CD4-positive, CD25-positive, alpha-beta regulatory T cell (primary cell): ENCODE measurements around the gene CD109. TPM values are rescaled to one million over a fixed set of nuclear protein-coding genes. Genes with fewer than 3 reads are reported as not detected.
"Not testable (repeated sequence)": the region's sequence is repeated elsewhere in the genome, so short reads cannot be mapped to it uniquely, and the experiment has no call there.

ENCODE experiments used
- ATAC-seq, 2 donors: fragments of 150-1000 bp; cut with Tn5 transposase; one replicate each; pipeline ENCODE4 v1.10.0; 2021; ENCODE audit warnings: low read depth in 2 of 2, moderate number of reproducible peaks in 2 of 2, moderate library complexity in 1 of 2
- DNase-seq, 3 donors: peaks; one replicate each; pipeline versions ENCODE4 v3.0.0 to v3.0.0-alpha.2; 2012 to 2022; ENCODE audit warnings: mixed read lengths in 1 of 3
- H3K27ac ChIP-seq: one replicate; pipeline ENCODE4 v1.7.0; 2013; ENCODE audit warnings: mild to moderate bottlenecking, low read length; ENCODE audit not compliant: insufficient read depth, poor library complexity, severe bottlenecking
- H3K27me3 ChIP-seq: one replicate; pipeline ENCODE4 v1.7.0; 2013; ENCODE audit warnings: low read length; ENCODE audit not compliant: control insufficient read depth, insufficient read depth
- H3K36me3 ChIP-seq: one replicate; pipeline ENCODE4 v1.7.0; 2013; ENCODE audit warnings: mild to moderate bottlenecking, low read length, moderate library complexity; ENCODE audit not compliant: control insufficient read depth, insufficient read depth
- H3K4me1 ChIP-seq: 2 replicates; pipeline ENCODE4 v1.7.0; 2013; ENCODE audit warnings: mild to moderate bottlenecking, low read length; ENCODE audit not compliant: insufficient read depth, control insufficient read depth, poor library complexity, severe bottlenecking
- H3K4me3 ChIP-seq: one replicate; pipeline ENCODE4 v1.7.0; 2013; ENCODE audit warnings: low read depth, mild to moderate bottlenecking, low read length, moderate library complexity
- H3K9me3 ChIP-seq, 2 experiments: 1 replicate in 1 of 2; 2 replicates in 1 of 2; pipeline ENCODE4 v1.7.0; 2013; ENCODE audit warnings: low read length in 2 of 2, mild to moderate bottlenecking in 1 of 2, moderate library complexity in 1 of 2; ENCODE audit not compliant: control insufficient read depth in 2 of 2
- H3K27ac Mint-ChIP-seq, 3 donors: one replicate each; pipeline ENCODE4 v1.8.0; 2020 to 2022; ENCODE audit warnings: mild to moderate bottlenecking in 3 of 3, mixed read lengths in 3 of 3, moderate library complexity in 2 of 3
- H3K27me3 Mint-ChIP-seq: one replicate; pipeline ENCODE4 v1.8.0; 2022; ENCODE audit warnings: mild to moderate bottlenecking, mixed read lengths
- H3K36me3 Mint-ChIP-seq: one replicate; pipeline ENCODE4 v1.8.0; 2020; ENCODE audit warnings: mixed read lengths
- H3K4me1 Mint-ChIP-seq, 4 donors: one replicate each; pipeline ENCODE4 v1.8.0; 2020 to 2022; ENCODE audit warnings: mixed read lengths in 4 of 4, mild to moderate bottlenecking in 1 of 4
- H3K4me3 Mint-ChIP-seq, 4 donors: one replicate each; pipeline ENCODE4 v1.8.0; 2020 to 2022; ENCODE audit warnings: mild to moderate bottlenecking in 4 of 4, mixed read lengths in 4 of 4, moderate library complexity in 3 of 4
- H3K9me3 Mint-ChIP-seq, 7 donors: one replicate each; pipeline ENCODE4 v1.8.0; 2020 to 2022; ENCODE audit warnings: mixed read lengths in 7 of 7, mild to moderate bottlenecking in 3 of 7, moderate library complexity in 2 of 7
- polyA plus RNA-seq, 4 donors: library from polyadenylated mRNA; unstranded; fragments of 300-500 nt; fragmentation: Illumina TruSeq; gene quantifications; one replicate each; pipeline ENCODE4 v1.2.3, GENCODE V29; 2021
- total RNA-seq: library from RNA; stranded (reverse); gene quantifications from one replicate; pipeline ENCODE4 v1.2.3, GENCODE V29; 2022

The CD109 gene
- total and polyA plus RNA-seq, 5 donors from 2014 or later = 0.02 to 1.3 (median 0.08) TPM

- not testable (repeated sequence) for H3K4me1 ChIP-seq, H3K27me3 ChIP-seq, H3K27ac ChIP-seq, H3K27ac Mint-ChIP-seq, DNase-seq, H3K4me3 ChIP-seq, H3K4me3 Mint-ChIP-seq, H3K9me3 Mint-ChIP-seq, H3K36me3 ChIP-seq, H3K36me3 Mint-ChIP-seq, ATAC-seq, H3K9me3 ChIP-seq, H3K4me1 Mint-ChIP-seq, H3K27me3 Mint-ChIP-seq
Measured at GRCh38 chr6:73851048-73851447, 155.0 kb downstream of the CD109 start.

- no peak overlapping the region for H3K27ac ChIP-seq
- H3K36me3 Mint-ChIP-seq = no peaks in the 10 kb centered on the region
- peaks cover 0 to 2% (median 0%) of the 10 kb centered on the region in 7 donors for H3K9me3 Mint-ChIP-seq
- DNase-seq = peak; percentile 2 to 78 (median 29)
- no peaks in the 10 kb centered on the region for H3K9me3 ChIP-seq
- H3K4me1 ChIP-seq = no peaks in the 10 kb centered on the region
- peaks cover 13% of the 10 kb centered on the region for H3K27me3 Mint-ChIP-seq
- H3K27me3 ChIP-seq = no peaks in the 10 kb centered on the region
- H3K4me3 Mint-ChIP-seq = no peak overlapping the region
- H3K4me1 Mint-ChIP-seq = peaks cover 0 to 5% (median 0%) of the 10 kb centered on the region in 4 donors
- no peaks in the 10 kb centered on the region for H3K36me3 ChIP-seq
- no peak overlapping the region for H3K4me3 ChIP-seq
- no peak for ATAC-seq
- no peak overlapping the region for H3K27ac Mint-ChIP-seq
Measured at GRCh38 chr6:73854998-73855718, 159.2 kb downstream of the CD109 start.

DNA sequence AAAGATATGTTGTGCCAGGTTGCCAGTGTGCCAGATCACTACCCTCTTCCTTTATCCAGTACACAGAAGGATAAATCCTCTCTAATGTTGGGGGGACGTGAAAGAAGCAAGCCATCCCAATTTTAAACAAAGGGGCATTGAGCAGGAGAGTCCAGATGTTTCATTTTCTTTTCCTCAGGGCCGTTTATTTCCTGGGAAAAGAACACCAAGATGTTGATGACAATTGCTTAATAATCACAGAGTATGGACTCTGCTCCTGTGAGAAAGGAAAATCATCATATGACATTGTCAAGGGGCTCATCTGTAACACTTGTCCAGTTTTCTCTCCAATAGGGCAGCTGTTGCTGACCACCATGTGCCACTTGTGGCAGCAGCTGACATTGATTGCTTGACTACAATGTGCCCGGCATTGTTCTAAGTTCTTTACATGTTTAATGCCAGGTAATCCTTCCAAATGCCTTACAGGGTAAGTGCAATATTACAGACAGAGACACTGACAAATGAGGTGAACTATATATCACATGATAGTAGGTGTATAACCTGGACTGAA, 161.4 kb downstream of the CD109 start:
- Histone ChIP-seq H3K4me3 (no peak overlapping the region), H3K27me3 (no peaks in the 10 kb centered on the region), H3K36me3 (no peaks in the 10 kb centered on the region), H3K27ac (no peak overlapping the region), H3K9me3 (no peaks in the 10 kb centered on the region), H3K4me1 (no peaks in the 10 kb centered on the region)
- DNase-seq = no peak
- Mint-ChIP-seq H3K27me3 (peaks cover 15% of the 10 kb centered on the region), H3K36me3 (no peaks in the 10 kb centered on the region), H3K9me3 (no peaks in the 10 kb centered on the region), H3K4me3 (no peak overlapping the region), H3K4me1 (peaks cover 0 to 5% (median 0%) of the 10 kb centered on the region in 4 donors), H3K27ac (no peak overlapping the region)
- ATAC-seq = no peak

DNA sequence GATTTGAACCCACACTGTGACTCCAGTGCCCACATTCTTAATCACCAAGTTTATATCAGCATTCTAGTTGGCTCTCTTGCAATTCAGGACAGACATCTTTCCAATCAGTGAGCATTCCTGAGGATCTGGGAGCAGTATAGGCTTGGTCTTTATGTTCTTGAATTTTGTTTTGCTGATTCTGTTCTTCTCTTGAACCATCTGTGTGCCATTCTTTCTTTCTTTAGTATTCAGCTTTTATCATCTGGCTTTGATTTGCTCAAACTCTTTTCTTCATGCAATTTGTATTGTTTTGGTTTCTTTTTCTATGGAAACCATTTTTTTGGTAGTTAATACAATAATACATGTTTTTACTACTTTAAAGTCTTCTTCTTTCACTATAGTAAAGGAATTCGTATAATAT, 162.4 kb downstream of the CD109 start:
- Histone ChIP-seq H3K36me3 (no peaks in the 10 kb centered on the region), H3K9me3 (no peaks in the 10 kb centered on the region), H3K27me3 (no peaks in the 10 kb centered on the region), H3K4me1 (no peaks in the 10 kb centered on the region), H3K4me3 (no peak overlapping the region), H3K27ac (no peak overlapping the region)
- Mint-ChIP-seq H3K4me1 (peaks cover 0 to 5% (median 0%) of the 10 kb centered on the region in 4 donors), H3K27me3 (peaks cover 15% of the 10 kb centered on the region), H3K27ac (no peak overlapping the region), H3K4me3 (no peak overlapping the region), H3K36me3 (no peaks in the 10 kb centered on the region), H3K9me3 (no peaks in the 10 kb centered on the region)
- no peak for ATAC-seq
- no peak for DNase-seq

DNA sequence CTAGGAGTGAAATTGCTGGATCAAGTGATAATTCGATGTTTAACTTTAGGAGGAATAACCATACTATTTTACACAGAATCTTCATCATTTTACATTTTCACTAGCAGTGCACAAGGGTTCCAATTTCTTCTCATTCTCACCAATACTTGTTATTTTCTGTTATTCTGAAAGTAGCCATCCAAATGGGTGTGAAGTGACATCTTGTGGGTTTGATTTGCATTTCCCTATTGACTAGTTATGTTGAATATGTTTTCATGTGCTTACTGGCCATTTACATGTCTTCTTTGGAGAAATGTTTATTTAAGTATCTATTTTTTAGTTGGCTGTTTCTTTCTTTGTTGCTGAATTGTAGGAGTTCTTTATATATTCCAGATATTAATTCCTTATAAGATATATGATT, 164.3 kb downstream of the CD109 start:
- Histone ChIP-seq H3K27ac (no peak overlapping the region), H3K27me3 (no peaks in the 10 kb centered on the region), H3K9me3 (no peaks in the 10 kb centered on the region), H3K4me3 (no peak overlapping the region), H3K36me3 (no peaks in the 10 kb centered on the region), H3K4me1 (no peaks in the 10 kb centered on the region)
- Mint-ChIP-seq H3K4me1 (no peaks in the 10 kb centered on the region), H3K4me3 (no peak overlapping the region), H3K27me3 (peaks cover 15% of the 10 kb centered on the region), H3K36me3 (no peaks in the 10 kb centered on the region), H3K27ac (no peak overlapping the region), H3K9me3 (no peaks in the 10 kb centered on the region)
- DNase-seq (no peak), ATAC-seq (no peak)

- H3K9me3 Mint-ChIP-seq = no peaks in the 10 kb centered on the region
- no peaks in the 10 kb centered on the region for H3K36me3 ChIP-seq
- ATAC-seq (no peak), DNase-seq (no peak)
- H3K27me3 Mint-ChIP-seq = no peaks in the 10 kb centered on the region
- H3K9me3 ChIP-seq = no peaks in the 10 kb centered on the region
- no peaks in the 10 kb centered on the region for H3K36me3 Mint-ChIP-seq
- H3K4me3 ChIP-seq = no peak overlapping the region
- no peak overlapping the region for H3K27ac ChIP-seq
- no peaks in the 10 kb centered on the region for H3K4me1 ChIP-seq
- no peak overlapping the region for H3K4me3 Mint-ChIP-seq
- no peaks in the 10 kb centered on the region for H3K4me1 Mint-ChIP-seq
- no peak overlapping the region for H3K27ac Mint-ChIP-seq
- no peaks in the 10 kb centered on the region for H3K27me3 ChIP-seq
Measured at GRCh38 chr6:73866305-73866704, 170.3 kb downstream of the CD109 start.

DNA sequence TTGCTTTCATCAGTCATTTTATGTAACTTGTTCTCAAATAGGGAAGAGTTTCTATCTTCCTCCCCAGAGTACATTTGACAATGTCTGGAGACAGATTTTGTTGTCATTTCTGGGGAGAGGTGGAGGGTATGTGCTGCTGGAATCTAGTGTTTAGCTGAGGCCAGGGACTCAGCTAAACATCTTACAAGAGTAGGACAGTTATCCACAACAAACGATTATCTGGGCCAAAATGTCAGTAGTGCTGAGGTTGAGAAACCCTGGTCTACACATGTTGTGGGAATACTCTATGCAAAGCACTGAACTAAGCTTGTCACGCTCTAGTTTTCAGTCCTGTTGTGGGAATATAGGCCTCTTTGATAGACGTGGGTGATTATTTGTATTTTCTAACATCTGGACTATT, 171.4 kb downstream of the CD109 start:
- Histone ChIP-seq H3K9me3 (no peaks in the 10 kb centered on the region), H3K27me3 (no peaks in the 10 kb centered on the region), H3K4me1 (no peaks in the 10 kb centered on the region), H3K36me3 (no peaks in the 10 kb centered on the region), H3K4me3 (no peak overlapping the region), H3K27ac (no peak overlapping the region)
- H3K27me3 Mint-ChIP-seq = peaks cover 5% of the 10 kb centered on the region
- ATAC-seq = no peak
- H3K4me3 Mint-ChIP-seq = no peak overlapping the region
- H3K4me1 Mint-ChIP-seq = no peaks in the 10 kb centered on the region
- H3K36me3 Mint-ChIP-seq = no peaks in the 10 kb centered on the region
- H3K9me3 Mint-ChIP-seq = no peaks in the 10 kb centered on the region
- DNase-seq = no peak
- no peak overlapping the region for H3K27ac Mint-ChIP-seq

GRCh38 chr6:73870907-73871306, 174.9 kb downstream of the CD109 start:
- Histone ChIP-seq H3K9me3 (no peaks in the 10 kb centered on the region), H3K27me3 (no peaks in the 10 kb centered on the region), H3K36me3 (no peaks in the 10 kb centered on the region), H3K27ac (no peak overlapping the region), H3K4me3 (no peak overlapping the region), H3K4me1 (no peaks in the 10 kb centered on the region)
- ATAC-seq (no peak), DNase-seq (no peak)
- Mint-ChIP-seq H3K36me3 (no peaks in the 10 kb centered on the region), H3K9me3 (peaks cover 0 to 3% (median 0%) of the 10 kb centered on the region in 7 donors), H3K4me3 (no peak overlapping the region), H3K27me3 (peaks cover 13% of the 10 kb centered on the region), H3K4me1 (peaks cover 0 to 7% (median 0%) of the 10 kb centered on the region in 4 donors), H3K27ac (no peak overlapping the region)
